Measurements from ENCODE around the gene MMP25.

MMP25 gene

DNA sequence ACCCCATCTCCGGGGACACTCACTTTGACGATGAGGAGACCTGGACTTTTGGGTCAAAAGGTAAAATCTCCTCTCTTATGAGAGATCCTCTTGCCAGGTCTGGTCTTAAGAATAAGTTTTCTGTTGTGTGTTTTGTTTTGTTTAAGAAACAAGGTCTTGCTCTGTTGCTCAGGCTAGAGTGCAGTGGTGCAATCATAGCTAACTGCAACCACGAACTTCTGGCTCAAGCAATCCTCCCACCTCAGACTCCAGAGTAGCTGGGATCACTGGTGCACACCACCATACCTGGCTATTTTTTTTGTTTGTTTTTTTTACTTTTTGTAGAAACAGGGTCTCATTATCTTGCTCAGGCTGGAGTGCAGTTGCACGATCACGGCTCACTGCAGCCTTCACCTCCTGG, 4.1 kb downstream of the MMP25 start:
- no peak for TF ChIP-seq CEBPB (IDR thresholded peaks at IDR 0.05)
- no peak for TF ChIP-seq EGR1 (IDR thresholded peaks at IDR 0.05)
- no peak for TF ChIP-seq RAD21 (IDR thresholded peaks at IDR 0.05; ENCODE audit: low read depth)
- TF ChIP-seq, protein P1, sequence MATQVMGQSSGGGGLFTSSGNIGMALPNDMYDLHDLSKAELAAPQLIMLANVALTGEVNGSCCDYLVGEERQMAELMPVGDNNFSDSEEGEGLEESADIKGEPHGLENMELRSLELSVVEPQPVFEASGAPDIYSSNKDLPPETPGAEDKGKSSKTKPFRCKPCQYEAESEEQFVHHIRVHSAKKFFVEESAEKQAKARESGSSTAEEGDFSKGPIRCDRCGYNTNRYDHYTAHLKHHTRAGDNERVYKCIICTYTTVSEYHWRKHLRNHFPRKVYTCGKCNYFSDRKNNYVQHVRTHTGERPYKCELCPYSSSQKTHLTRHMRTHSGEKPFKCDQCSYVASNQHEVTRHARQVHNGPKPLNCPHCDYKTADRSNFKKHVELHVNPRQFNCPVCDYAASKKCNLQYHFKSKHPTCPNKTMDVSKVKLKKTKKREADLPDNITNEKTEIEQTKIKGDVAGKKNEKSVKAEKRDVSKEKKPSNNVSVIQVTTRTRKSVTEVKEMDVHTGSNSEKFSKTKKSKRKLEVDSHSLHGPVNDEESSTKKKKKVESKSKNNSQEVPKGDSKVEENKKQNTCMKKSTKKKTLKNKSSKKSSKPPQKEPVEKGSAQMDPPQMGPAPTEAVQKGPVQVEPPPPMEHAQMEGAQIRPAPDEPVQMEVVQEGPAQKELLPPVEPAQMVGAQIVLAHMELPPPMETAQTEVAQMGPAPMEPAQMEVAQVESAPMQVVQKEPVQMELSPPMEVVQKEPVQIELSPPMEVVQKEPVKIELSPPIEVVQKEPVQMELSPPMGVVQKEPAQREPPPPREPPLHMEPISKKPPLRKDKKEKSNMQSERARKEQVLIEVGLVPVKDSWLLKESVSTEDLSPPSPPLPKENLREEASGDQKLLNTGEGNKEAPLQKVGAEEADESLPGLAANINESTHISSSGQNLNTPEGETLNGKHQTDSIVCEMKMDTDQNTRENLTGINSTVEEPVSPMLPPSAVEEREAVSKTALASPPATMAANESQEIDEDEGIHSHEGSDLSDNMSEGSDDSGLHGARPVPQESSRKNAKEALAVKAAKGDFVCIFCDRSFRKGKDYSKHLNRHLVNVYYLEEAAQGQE (IDR thresholded peaks at IDR 0.05; ENCODE audit: low read depth), result no peak
- no peak for TF ChIP-seq EP300 (IDR thresholded peaks at IDR 0.05; ENCODE audit: borderline replicate concordance)
- no peak for TF ChIP-seq ZBTB7A (IDR thresholded peaks at IDR 0.05; ENCODE audit: low read depth)
- TF ChIP-seq CREB1 (IDR thresholded peaks at IDR 0.05; ENCODE audit: low read depth), result no peak
- TF ChIP-seq TEAD4 (IDR thresholded peaks at IDR 0.05), result no peak
- TF ChIP-seq TAF1 (IDR thresholded peaks at IDR 0.05; ENCODE audit: low read depth), result no peak
- no peak for TF ChIP-seq TCF12 (IDR thresholded peaks at IDR 0.05; ENCODE audit: low read depth)
- no peak for TF ChIP-seq FOXM1 (IDR thresholded peaks at IDR 0.05; ENCODE audit: borderline replicate concordance, low read depth)
- TF ChIP-seq, protein P2, sequence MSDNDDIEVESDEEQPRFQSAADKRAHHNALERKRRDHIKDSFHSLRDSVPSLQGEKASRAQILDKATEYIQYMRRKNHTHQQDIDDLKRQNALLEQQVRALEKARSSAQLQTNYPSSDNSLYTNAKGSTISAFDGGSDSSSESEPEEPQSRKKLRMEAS (IDR thresholded peaks at IDR 0.05), result no peak
- TF ChIP-seq, protein P3, sequence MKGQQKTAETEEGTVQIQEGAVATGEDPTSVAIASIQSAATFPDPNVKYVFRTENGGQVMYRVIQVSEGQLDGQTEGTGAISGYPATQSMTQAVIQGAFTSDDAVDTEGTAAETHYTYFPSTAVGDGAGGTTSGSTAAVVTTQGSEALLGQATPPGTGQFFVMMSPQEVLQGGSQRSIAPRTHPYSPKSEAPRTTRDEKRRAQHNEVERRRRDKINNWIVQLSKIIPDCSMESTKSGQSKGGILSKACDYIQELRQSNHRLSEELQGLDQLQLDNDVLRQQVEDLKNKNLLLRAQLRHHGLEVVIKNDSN (IDR thresholded peaks at IDR 0.05), result no peak
- no peak for TF ChIP-seq YY1 (IDR thresholded peaks at IDR 0.05; ENCODE audit: low read depth)
- TF ChIP-seq NFIC (IDR thresholded peaks at IDR 0.05), result no peak

DNA sequence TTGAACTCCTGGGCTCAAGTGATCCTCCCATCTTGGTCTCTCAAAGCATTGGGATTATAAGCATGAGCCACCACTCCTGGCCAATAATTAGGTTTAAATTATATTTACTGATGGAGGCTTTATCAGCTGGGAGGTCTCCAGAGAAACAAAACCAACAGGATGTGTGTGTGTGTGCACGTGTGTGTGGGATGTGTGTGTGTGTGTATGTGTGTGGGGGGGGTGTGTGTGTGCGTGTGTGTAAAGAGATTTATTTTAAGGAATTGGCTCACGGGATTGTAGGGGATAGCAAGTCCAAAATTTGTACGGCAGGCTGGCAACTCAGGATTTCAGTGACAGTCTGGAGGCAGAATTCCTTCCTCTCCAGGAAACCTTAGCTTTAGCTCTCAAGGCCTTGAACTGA, 4.6 kb downstream of the MMP25 start:
- TF ChIP-seq, protein P2 (IDR thresholded peaks at IDR 0.05), result no peak
- TF ChIP-seq EP300 (IDR thresholded peaks at IDR 0.05; ENCODE audit: borderline replicate concordance), result no peak
- no peak for TF ChIP-seq TAF1 (IDR thresholded peaks at IDR 0.05; ENCODE audit: low read depth)
- no peak for TF ChIP-seq NFIC (IDR thresholded peaks at IDR 0.05)
- no peak for TF ChIP-seq CREB1 (IDR thresholded peaks at IDR 0.05; ENCODE audit: low read depth)
- no peak for TF ChIP-seq ZBTB7A (IDR thresholded peaks at IDR 0.05; ENCODE audit: low read depth)
- TF ChIP-seq, protein P1 (IDR thresholded peaks at IDR 0.05; ENCODE audit: low read depth), result no peak

DNA sequence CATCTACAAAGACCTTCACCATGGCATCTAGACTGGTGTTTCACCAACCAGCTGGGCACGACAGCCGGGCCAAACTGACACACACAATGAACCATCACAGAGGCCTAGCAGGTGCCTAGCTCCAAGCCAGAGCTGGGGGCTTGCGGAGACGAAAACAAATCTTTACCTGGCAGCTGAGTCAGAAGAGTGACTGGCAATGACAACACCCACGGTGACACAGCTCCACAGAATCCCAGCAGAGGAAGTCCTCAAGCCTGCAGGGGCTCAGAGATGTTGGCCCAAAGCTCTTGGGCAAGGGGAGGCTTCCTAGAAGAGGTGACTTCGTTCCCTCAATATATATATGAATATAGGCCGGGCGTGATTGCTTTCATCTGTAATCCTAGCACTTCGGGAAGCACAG, 5.1 kb downstream of the MMP25 start:
- no peak for TF ChIP-seq RAD21 (IDR thresholded peaks at IDR 0.05; ENCODE audit: low read depth)
- no peak for TF ChIP-seq TCF12 (IDR thresholded peaks at IDR 0.05; ENCODE audit: low read depth)
- TF ChIP-seq YY1 (IDR thresholded peaks at IDR 0.05; ENCODE audit: low read depth), result no peak
- TF ChIP-seq EP300 (IDR thresholded peaks at IDR 0.05; ENCODE audit: borderline replicate concordance), result no peak
- TF ChIP-seq, protein P2 (IDR thresholded peaks at IDR 0.05), result no peak

DNA sequence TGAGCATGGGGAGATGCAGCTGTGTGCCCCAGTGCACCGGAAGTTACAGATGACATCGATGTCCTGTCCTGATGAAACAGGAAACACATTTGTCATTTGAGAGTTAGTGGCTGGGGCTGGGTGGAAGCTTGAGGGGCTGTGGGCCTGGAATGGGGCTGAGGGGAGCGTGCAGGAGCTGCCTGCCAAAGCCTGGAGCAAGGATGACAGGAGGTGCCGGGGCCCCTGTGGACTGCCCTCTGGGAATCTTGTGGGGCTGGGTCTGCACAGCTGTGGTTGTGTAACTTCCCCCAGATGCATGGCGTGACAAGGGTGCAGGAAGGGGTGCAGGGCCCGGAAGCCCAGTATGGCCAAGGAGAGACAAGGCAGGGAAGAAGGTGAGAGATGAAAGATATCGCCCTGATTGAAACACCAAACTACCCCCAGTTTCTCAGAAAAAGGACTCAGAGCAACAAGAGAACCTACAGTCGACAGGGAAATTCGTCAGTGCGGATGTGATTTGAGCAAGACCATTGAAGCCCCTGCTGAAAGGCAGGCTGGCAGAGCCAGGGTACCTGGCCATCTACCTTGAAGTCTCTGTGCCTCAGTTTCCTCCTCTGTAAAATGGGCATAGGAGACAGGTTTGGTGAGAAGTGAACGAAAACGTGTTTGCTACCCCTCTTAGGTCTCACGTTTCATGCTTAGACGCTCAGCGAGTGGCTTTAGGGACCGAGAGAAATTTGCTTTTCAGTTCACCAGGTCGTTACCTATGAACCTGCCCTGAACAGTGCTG, 8.8 kb downstream of the MMP25 start:
- TF ChIP-seq EGR1 (IDR thresholded peaks at IDR 0.05), result no peak
- no peak for TF ChIP-seq FOXM1 (IDR thresholded peaks at IDR 0.05; ENCODE audit: borderline replicate concordance, low read depth)
- no peak for TF ChIP-seq TAF1 (IDR thresholded peaks at IDR 0.05; ENCODE audit: low read depth)
- TF ChIP-seq, protein P1 (IDR thresholded peaks at IDR 0.05; ENCODE audit: low read depth), result no peak
- TF ChIP-seq ZBTB7A (IDR thresholded peaks at IDR 0.05; ENCODE audit: low read depth), result no peak
- TF ChIP-seq, protein P3 (IDR thresholded peaks at IDR 0.05), result no peak
- TF ChIP-seq TCF12 (IDR thresholded peaks at IDR 0.05; ENCODE audit: low read depth), result no peak
- TF ChIP-seq, protein P2 (IDR thresholded peaks at IDR 0.05), result no peak
- no peak for TF ChIP-seq NFIC (IDR thresholded peaks at IDR 0.05)
- no peak for TF ChIP-seq CEBPB (IDR thresholded peaks at IDR 0.05)
- no peak for TF ChIP-seq CREB1 (IDR thresholded peaks at IDR 0.05; ENCODE audit: low read depth)
- TF ChIP-seq TEAD4 (IDR thresholded peaks at IDR 0.05), result no peak
- TF ChIP-seq YY1 (IDR thresholded peaks at IDR 0.05; ENCODE audit: low read depth), result no peak
- TF ChIP-seq RAD21 (IDR thresholded peaks at IDR 0.05; ENCODE audit: low read depth), result no peak
- TF ChIP-seq EP300 (IDR thresholded peaks at IDR 0.05; ENCODE audit: borderline replicate concordance), result no peak
